ENCODE results near the gene EXOC2. TPM values are rescaled to one million over a fixed set of nuclear protein-coding genes. Genes with fewer than 3 reads are reported as not detected.
A peak's percentile ranks its signal among the peaks of the same experiment; 100 is the strongest.

EXOC2 gene
- total RNA-seq, 1 donor from 2014 or later = 46.5 TPM

GRCh38 chr6:604579-604978 lies 88.4 kb downstream of the EXOC2 start:
- no peak overlapping the region for H3K9ac ChIP-seq
- H3K4me1 Mint-ChIP-seq = no peaks in the 10 kb centered on the region
- no peak overlapping the region for H3K4me3 Mint-ChIP-seq
- H3K79me2 ChIP-seq (ENCODE audit: low read depth) = no peaks in the 10 kb centered on the region
- no peak overlapping the region for H3K4me3 ChIP-seq
- H3F3A ChIP-seq (ENCODE audit: low read depth) = no peaks in the 10 kb centered on the region
- H3K9me3 ChIP-seq (ENCODE audit: low read depth) = no peaks in the 10 kb centered on the region
- H3K27ac Mint-ChIP-seq = peak overlapping the region; percentile 43
- no peaks in the 10 kb centered on the region for H4K20me1 ChIP-seq (ENCODE audit: low read depth)
- H3K36me3 Mint-ChIP-seq = peaks cover 14% of the 10 kb centered on the region
- DNase-seq (ENCODE audit: low spot score) = no peak
- no peaks in the 10 kb centered on the region for H3K4me1 ChIP-seq
- no peaks in the 10 kb centered on the region for H3K27me3 ChIP-seq
- H3K27ac ChIP-seq = no peak overlapping the region
- peaks cover 3% of the 10 kb centered on the region for H3K36me3 ChIP-seq
- TF ChIP-seq EZH2 (IDR thresholded peaks at IDR 0.05) (no peak), EZH2phosphoT487 (IDR thresholded peaks at IDR 0.05) (no peak), CTCF (IDR thresholded peaks at IDR 0.05) (no peak)
- H2AFZ ChIP-seq (replicated peaks) = no peak overlapping the region
- H3K9me3 Mint-ChIP-seq = no peaks in the 10 kb centered on the region
- H3K4me2 ChIP-seq = no peak overlapping the region
- peaks cover under 1% of the 10 kb centered on the region for H3K27me3 Mint-ChIP-seq (ENCODE audit: insufficient read depth, low read depth)

DNA sequence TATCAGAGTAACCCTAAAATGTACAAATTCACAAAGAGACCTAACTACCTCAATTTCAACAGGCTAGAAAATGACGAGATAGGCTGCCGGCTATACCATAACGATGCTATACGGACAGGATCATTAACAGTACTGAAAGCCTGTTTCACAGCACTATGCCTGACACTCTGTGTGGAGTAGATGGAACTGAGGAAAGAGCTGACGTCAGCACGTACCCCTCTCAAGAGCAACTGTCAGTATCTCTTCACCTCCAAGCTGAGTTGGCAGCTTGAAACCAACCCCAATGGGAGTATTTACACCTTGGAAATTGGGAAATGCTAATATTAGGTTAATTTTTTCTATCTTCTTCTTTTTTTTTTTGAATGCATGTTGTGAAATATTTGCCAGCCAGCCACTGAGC lies 89.7 kb downstream of the EXOC2 start:
- no peak overlapping the region for H2AFZ ChIP-seq (replicated peaks)
- H3K36me3 Mint-ChIP-seq = peaks cover 18% of the 10 kb centered on the region
- H3K27ac ChIP-seq = no peak overlapping the region
- no peak overlapping the region for H3K4me3 ChIP-seq
- no peaks in the 10 kb centered on the region for H3K9me3 Mint-ChIP-seq
- H4K20me1 ChIP-seq (ENCODE audit: low read depth) = no peaks in the 10 kb centered on the region
- no peak overlapping the region for H3K9ac ChIP-seq
- H3K4me2 ChIP-seq = no peak overlapping the region
- no peak overlapping the region for H3K27ac Mint-ChIP-seq
- TF ChIP-seq EZH2phosphoT487 (IDR thresholded peaks at IDR 0.05) = no peak
- no peak for TF ChIP-seq CTCF (IDR thresholded peaks at IDR 0.05)
- no peak for TF ChIP-seq EZH2 (IDR thresholded peaks at IDR 0.05)
- H3K4me1 Mint-ChIP-seq = no peaks in the 10 kb centered on the region
- no peaks in the 10 kb centered on the region for H3K27me3 Mint-ChIP-seq (ENCODE audit: insufficient read depth, low read depth)
- DNase-seq (ENCODE audit: low spot score) = no peak
- no peaks in the 10 kb centered on the region for H3F3A ChIP-seq (ENCODE audit: low read depth)
- no peak overlapping the region for H3K4me3 Mint-ChIP-seq
- H3K79me2 ChIP-seq (ENCODE audit: low read depth) = no peaks in the 10 kb centered on the region
- no peaks in the 10 kb centered on the region for H3K4me1 ChIP-seq
- H3K9me3 ChIP-seq (ENCODE audit: low read depth) = no peaks in the 10 kb centered on the region
- no peaks in the 10 kb centered on the region for H3K27me3 ChIP-seq
- no peaks in the 10 kb centered on the region for H3K36me3 ChIP-seq

GRCh38 chr6:599576-600448 lies 93.1 kb downstream of the EXOC2 start:
- TF ChIP-seq EZH2 (IDR thresholded peaks at IDR 0.05) (no peak), CTCF (IDR thresholded peaks at IDR 0.05) (no peak), EZH2phosphoT487 (IDR thresholded peaks at IDR 0.05) (no peak)
- no peaks in the 10 kb centered on the region for H3K79me2 ChIP-seq (ENCODE audit: low read depth)
- H3K27me3 ChIP-seq = no peaks in the 10 kb centered on the region
- no peaks in the 10 kb centered on the region for H3K36me3 ChIP-seq
- H3K27ac ChIP-seq = no peak overlapping the region
- H3K4me3 ChIP-seq = no peak overlapping the region
- H3K36me3 Mint-ChIP-seq = peaks cover 12% of the 10 kb centered on the region
- H3K4me1 ChIP-seq = no peaks in the 10 kb centered on the region
- H3K4me1 Mint-ChIP-seq = no peaks in the 10 kb centered on the region
- H3K9me3 Mint-ChIP-seq = no peaks in the 10 kb centered on the region
- no peak overlapping the region for H3K27ac Mint-ChIP-seq
- H3K4me3 Mint-ChIP-seq = no peak overlapping the region
- no peak overlapping the region for H3K4me2 ChIP-seq
- H3K27me3 Mint-ChIP-seq (ENCODE audit: insufficient read depth, low read depth) = no peaks in the 10 kb centered on the region
- no peaks in the 10 kb centered on the region for H4K20me1 ChIP-seq (ENCODE audit: low read depth)
- no peaks in the 10 kb centered on the region for H3K9me3 ChIP-seq (ENCODE audit: low read depth)
- H3F3A ChIP-seq (ENCODE audit: low read depth) = peaks cover 2% of the 10 kb centered on the region
- no peak overlapping the region for H3K9ac ChIP-seq
- H2AFZ ChIP-seq (replicated peaks) = no peak overlapping the region
- no peak for DNase-seq (ENCODE audit: low spot score)
